Activated CD4-positive, CD25-positive, alpha-beta regulatory T cell (primary cell): ENCODE results near the gene RASSF10.

ENCODE experiments used
- DNase-seq, 4 experiments: peaks; one replicate each; lab custom pipeline; 2025; lab: John Stamatoyannopoulos, UW

The RASSF10 gene

GRCh38 chr11:12994476-12994875, 14.6 kb upstream of the RASSF10 start:
- no peak for DNase-seq

DNA sequence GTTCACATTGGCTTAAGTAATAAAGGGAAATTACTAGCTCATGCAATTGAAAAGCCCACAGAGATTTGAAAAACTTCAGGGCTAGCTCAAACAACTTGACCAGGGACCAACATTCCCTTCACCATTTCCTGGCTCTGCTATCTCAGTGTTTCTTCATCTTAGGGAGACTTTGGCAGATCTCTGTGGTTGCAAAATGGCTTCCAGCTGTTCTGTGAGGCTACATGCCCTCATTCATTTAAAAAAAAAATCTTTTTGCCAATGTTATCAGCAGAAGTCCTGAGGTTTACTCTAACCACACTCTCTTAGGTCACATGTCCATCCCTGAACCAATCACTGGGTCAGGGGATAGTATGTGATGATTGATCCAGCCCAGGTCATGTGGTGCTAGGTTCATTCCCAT, 13.9 kb upstream of the RASSF10 start:
- no peak for DNase-seq

- DNase-seq: no peak
Observed at GRCh38 chr11:12995823-12996222, 13.3 kb upstream of the RASSF10 start.

DNA sequence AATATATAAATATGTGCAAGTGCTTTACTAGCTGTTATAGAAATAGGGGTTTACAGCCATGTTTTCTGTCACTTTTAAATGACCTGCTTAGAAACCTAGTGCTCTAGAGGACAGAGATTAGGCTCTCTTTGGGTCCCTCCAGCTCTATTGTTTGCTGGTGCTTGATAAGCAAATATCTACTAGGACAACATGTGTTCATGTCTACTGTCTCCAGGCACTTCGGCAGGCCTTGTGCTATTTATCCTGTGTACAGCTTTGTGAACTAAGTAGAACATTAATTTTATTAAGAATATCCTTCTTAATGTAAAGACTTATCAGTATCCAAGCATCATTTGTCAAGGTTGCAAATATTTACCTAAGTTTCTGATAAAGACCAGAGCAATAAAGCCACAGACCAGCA, 11.9 kb upstream of the RASSF10 start:
- DNase-seq: no peak

DNA sequence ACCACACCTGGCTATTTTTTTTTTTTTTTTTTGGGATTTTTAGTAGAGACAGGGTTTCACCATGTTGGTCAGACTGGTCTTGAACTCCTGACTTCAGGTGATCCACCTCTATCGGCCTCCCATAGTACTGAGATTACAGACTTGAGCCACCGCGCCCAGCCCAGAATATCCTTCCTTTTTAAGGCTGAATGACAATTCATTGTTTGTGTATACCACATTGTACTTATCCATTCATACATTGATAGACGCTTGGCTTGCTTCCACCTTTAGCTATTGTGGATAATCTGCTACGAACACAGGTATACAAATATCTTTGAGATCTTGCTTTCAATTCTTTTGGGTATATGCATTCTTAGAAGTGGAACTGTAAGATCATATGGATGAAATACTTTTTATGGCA, 10.8 kb upstream of the RASSF10 start:
- DNase-seq: no peak

DNA sequence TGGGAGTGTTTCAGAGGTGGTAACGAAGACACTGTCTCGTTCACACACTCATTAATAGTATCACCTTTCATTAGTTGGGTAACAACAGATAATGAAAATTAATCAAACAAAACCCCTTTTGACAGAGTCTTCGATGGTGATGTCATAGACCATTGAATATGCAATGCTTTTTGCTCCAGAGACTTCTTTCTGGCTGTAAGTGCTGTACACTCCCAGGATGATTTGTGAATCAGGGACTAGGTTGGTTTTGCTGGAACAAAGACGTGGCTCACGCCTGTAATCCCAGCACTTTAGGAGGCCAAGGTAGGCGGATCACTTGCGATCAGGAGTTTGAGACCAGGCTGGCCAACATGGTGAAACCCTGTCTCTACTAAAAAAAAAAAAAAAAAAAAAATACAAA, 9.5 kb upstream of the RASSF10 start:
- DNase-seq: no peak

DNA sequence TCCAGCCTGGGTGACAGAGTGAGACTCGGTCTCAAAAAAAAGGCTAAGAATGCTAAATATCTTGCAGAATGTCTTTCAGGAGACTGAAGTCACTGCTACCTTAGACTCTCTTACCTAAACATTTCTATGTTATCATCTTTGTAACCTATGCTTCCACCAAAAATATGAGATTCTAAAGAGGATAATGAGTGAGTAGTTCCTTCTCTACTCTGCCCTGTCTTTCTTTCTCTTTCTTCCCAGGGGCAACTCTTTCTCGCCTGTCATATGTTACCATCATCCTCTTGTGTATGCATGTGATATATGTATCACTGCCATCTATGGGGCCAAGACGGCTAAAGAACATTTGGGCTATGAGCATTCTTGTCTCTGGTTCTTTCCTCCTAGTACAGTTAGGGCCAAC, 9.0 kb upstream of the RASSF10 start:
- DNase-seq: no peak

- DNase-seq: no peak
Observed at GRCh38 chr11:13000721-13001120, 8.4 kb upstream of the RASSF10 start.

- no peak for DNase-seq
Observed at GRCh38 chr11:13003736-13004493, 5.2 kb upstream of the RASSF10 start.

DNA sequence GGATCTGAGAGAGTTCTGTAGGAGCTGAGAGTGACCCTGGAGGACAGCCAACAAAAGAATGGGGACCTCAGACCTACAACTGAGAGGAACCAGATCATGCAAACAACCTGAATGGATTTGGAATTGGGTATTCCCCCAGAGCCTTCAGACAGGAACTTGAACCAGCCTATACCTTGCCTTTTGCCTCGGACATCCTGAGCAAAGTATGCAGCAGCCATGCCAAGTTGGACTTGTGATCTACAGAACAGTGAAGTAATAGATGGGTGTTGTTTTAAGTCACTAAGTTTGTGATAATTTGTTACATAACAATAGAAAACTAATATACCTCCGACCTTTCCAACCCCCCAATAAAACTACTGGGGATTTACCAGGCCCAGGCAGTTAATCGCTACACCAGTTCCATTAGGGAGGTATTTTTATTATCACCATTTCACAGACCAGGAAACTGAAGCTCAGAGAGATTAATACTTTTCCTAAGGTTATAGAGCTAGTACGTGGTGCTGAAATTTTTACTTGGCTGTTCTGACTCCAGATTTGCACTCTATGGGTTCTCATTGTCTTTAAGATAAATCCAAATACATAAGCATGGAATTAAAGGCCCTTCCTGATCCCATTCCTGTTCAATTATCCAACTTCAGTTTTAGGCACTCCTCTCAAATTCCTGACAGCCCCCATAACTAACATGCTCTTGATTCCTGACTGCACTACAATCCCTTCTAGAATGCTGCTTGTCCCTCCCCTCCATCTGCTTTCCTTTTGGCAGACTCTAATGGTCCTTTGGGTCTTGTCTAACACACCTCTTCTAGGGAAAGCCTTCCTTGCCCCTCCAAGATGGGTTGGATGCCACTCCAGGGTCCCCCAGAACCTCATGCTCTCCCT, 1.7 kb upstream of the RASSF10 start:
- no peak for DNase-seq

DNA sequence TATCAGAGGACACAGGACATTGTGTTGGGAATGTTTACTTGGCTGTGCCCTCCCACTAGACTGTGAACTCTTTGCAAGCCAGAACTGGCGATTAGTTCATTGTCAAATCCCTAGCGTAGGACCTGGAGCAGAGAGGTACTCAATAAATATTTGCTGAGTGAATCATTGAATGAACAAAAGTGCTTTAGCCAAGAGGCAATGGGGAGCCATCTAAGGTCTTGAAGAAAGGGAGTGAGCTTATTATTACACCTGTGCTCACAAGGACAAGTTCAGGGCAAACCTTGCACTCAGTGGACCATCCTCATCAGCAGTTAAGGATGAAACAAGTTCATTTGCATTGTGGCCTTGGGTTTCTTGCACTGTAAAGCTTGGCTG, 1.1 kb upstream of the RASSF10 start:
- no peak for DNase-seq

DNA sequence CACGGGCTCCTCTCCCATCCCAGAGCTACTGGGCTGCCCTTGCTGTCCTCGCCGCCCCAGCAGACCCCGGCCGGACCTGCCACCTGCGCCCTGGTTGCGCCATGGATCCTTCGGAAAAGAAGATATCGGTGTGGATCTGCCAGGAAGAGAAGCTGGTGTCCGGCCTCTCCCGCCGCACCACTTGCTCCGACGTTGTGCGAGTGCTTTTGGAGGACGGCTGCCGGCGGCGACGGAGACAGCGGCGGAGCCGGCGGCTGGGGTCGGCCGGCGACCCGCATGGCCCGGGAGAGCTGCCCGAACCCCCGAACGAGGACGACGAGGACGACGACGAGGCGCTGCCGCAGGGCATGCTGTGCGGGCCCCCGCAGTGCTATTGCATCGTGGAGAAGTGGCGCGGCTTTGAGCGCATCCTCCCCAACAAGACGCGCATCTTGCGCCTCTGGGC, 382 bp downstream of the RASSF10 start:
- no peak for DNase-seq

GRCh38 chr11:13009921-13010748, 1.0 kb downstream of the RASSF10 start:
- no peak for DNase-seq

GRCh38 chr11:13010749-13011465, 1.8 kb downstream of the RASSF10 start:
- no peak for DNase-seq

DNA sequence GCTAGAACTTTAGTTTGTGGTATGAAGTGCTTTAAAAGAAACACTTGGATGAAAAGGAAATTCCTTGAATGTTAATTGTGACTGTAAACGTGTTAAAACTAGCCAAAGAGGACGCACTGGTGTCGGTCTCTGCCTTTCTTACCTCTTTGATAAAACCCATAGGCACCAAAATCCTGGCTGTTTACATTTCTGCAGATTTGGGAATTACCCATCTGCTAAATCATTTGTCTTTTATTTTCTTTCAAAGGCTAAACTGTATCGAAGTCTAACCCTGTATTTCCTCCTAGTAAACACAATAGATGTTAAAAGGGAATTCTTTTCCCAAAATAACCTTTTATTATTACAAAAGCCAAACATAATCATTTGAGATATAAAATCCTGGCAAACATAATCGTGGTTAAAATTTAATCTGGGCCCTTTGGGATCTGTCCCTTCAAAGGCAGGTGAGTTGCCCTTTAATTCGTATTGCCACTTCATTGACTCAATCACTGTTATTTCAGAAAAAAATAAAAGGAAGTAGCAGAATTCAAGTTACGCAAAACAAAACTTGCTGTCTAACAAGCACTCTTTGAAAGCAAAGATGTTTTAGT, 2.4 kb downstream of the RASSF10 start:
- no peak for DNase-seq

- no peak for DNase-seq
Observed at GRCh38 chr11:13012056-13012661, 3.0 kb downstream of the RASSF10 start.

- no peak for DNase-seq
Observed at GRCh38 chr11:13013054-13013488, 4.0 kb downstream of the RASSF10 start.

DNA sequence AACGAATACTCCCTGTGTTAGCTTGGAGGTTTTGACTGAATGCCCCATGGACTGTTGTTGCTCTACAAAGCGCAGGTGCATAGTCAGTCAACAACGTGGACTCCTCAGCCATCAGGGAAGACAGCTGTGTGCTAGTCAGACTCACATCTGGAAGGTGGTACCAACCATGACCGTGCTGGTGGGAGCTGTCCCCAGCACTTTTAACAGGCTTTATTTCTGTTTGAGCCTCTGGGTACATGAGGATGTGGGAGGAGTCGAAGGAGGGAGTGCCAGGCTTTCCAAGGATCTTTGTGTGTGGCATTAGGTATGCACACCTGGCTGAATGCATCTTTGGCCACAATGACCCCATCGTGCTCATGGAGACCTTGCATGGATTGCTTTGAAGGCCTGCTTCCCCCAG, 6.6 kb downstream of the RASSF10 start:
- no peak for DNase-seq

GRCh38 chr11:13016415-13016814, 7.3 kb downstream of the RASSF10 start:
- no peak for DNase-seq

- DNase-seq: no peak
Observed at GRCh38 chr11:13019313-13019712, 10.2 kb downstream of the RASSF10 start.

DNA sequence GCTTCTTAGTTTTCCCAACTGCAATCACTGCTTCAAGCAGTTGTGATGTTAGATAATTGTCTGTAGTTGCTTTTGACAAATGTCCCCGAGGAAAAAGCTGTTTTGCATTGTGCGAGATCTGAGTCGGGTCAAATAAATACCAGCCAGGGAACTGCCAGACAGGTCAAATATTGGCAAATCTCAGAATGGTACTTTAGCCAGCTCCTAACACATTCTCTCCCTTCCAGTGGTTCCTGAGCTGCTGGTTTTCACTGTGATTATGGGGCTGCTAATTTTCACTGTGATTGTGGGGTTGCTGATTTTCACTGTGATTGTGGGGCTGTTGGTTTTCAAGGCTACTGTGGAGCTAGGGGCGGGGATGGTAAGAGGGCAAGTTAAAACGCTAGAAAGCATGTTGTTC, 14.3 kb downstream of the RASSF10 start:
- no peak for DNase-seq
